Endodermal cell (in vitro differentiated cells): ENCODE results near the gene TIMM50. TPM values are rescaled to one million over a fixed set of nuclear protein-coding genes. Genes with fewer than 3 reads are reported as not detected.
A peak's percentile ranks its signal among the peaks of the same experiment; 100 is the strongest.

Experiments
- DNase-seq: peaks from one replicate; pipeline ENCODE4 v3.0.0-alpha.2; 2017
- H3K27ac ChIP-seq: 2 replicates; pipeline ENCODE4 v1.5.1; 2013; ENCODE audit warnings: mild to moderate bottlenecking, low read depth, low read length, moderate library complexity
- H3K27me3 ChIP-seq: 2 replicates; pipeline ENCODE4 v1.6.1; 2013; ENCODE audit warnings: mild to moderate bottlenecking, low read length, moderate library complexity; ENCODE audit not compliant: insufficient read depth, control insufficient read depth, poor library complexity, severe bottlenecking
- H3K36me3 ChIP-seq: 2 replicates; pipeline ENCODE4 v1.7.0; 2013; ENCODE audit warnings: mild to moderate bottlenecking, low read length, moderate library complexity; ENCODE audit not compliant: control insufficient read depth, insufficient read depth
- H3K4me1 ChIP-seq: one replicate; pipeline ENCODE4 v1.7.0; 2013; ENCODE audit warnings: low read length; ENCODE audit not compliant: control insufficient read depth, insufficient read depth
- H3K4me3 ChIP-seq: 2 replicates; pipeline ENCODE4 v1.5.1; 2013; ENCODE audit warnings: mild to moderate bottlenecking, low read length, moderate library complexity
- H3K9ac ChIP-seq: 2 replicates; pipeline ENCODE4 v1.6.1; 2013; ENCODE audit warnings: mild to moderate bottlenecking, low read length, moderate library complexity; ENCODE audit not compliant: poor library complexity, severe bottlenecking; ENCODE audit errors: extremely low read depth
- H3K9me3 ChIP-seq: 2 replicates; pipeline ENCODE4 v1.6.1; 2013; ENCODE audit warnings: mild to moderate bottlenecking, low read length, moderate library complexity; ENCODE audit not compliant: control insufficient read depth
- H3K27ac Mint-ChIP-seq: 2 replicates; pipeline ENCODE4 v1.8.0; 2020; ENCODE audit warnings: mixed read lengths
- H3K27me3 Mint-ChIP-seq: 2 replicates; pipeline ENCODE4 v1.8.0; 2021; ENCODE audit warnings: mild to moderate bottlenecking, mixed read lengths; ENCODE audit not compliant: insufficient read depth
- H3K36me3 Mint-ChIP-seq: 2 replicates; pipeline ENCODE4 v1.8.0; 2020; ENCODE audit warnings: low read depth, mixed read lengths
- H3K4me1 Mint-ChIP-seq: 2 replicates; pipeline ENCODE4 v1.8.0; 2020; ENCODE audit warnings: mixed read lengths
- H3K4me3 Mint-ChIP-seq: 2 replicates; pipeline ENCODE4 v1.8.0; 2020; ENCODE audit warnings: mild to moderate bottlenecking, moderate library complexity, mixed read lengths
- H3K9me3 Mint-ChIP-seq: 2 replicates; pipeline ENCODE4 v1.8.0; 2020; ENCODE audit warnings: mild to moderate bottlenecking, mixed read lengths
- WGBS, 2 experiments: methylation state at CpG; one replicate each; pipeline versions ENCODE4 v1.1.5 to v1.1.7; 2013; ENCODE audit warnings: missing lambda C conversion rate in 2 of 2, mixed read lengths in 1 of 2; ENCODE audit not compliant: insufficient coverage in 1 of 2, insufficient read length in 1 of 2; 5-methylcytosine and 5-hydroxymethylcytosine counted together
- total RNA-seq, 2 donors: library from RNA; stranded (reverse); fragmentation: NEBNext Ultra II Directional in 1 of 2; extraction: Animal tissue kit (Norgen Biotek cat#: 25700) in 1 of 2; gene quantifications; 2 replicates in 1 of 2; 3 replicates in 1 of 2; pipeline ENCODE4 v1.2.1, GENCODE V29; 2021
- TF ChIP-seq, protein P1 (sequence below): fragments of 200-600 bp; sonication (generic); conservative IDR thresholded peaks from 2 replicates; pipeline ENCODE4 v1.5.0; 2021; ENCODE audit warnings: antibody characterized with exemption, mild to moderate bottlenecking

The TIMM50 gene
- total RNA-seq, 2 donors from 2014 or later: 87.8 to 94.6 TPM

GRCh38 chr19:39517432-39517831, 36.8 kb downstream of the TIMM50 start:
- Histone ChIP-seq H3K9ac (no peak overlapping the region), H3K36me3 (peaks cover 3% of the 10 kb centered on the region), H3K4me3 (no peak overlapping the region), H3K9me3 (no peaks in the 10 kb centered on the region), H3K27ac (no peak overlapping the region), H3K4me1 (no peaks in the 10 kb centered on the region), H3K27me3 (peaks cover 36% of the 10 kb centered on the region)
- no peak overlapping the region for H3K27ac Mint-ChIP-seq
- H3K27me3 Mint-ChIP-seq: peaks cover 25% of the 10 kb centered on the region
- H3K9me3 Mint-ChIP-seq: no peaks in the 10 kb centered on the region
- peaks cover 15% of the 10 kb centered on the region for H3K36me3 Mint-ChIP-seq
- TF ChIP-seq, protein P1, sequence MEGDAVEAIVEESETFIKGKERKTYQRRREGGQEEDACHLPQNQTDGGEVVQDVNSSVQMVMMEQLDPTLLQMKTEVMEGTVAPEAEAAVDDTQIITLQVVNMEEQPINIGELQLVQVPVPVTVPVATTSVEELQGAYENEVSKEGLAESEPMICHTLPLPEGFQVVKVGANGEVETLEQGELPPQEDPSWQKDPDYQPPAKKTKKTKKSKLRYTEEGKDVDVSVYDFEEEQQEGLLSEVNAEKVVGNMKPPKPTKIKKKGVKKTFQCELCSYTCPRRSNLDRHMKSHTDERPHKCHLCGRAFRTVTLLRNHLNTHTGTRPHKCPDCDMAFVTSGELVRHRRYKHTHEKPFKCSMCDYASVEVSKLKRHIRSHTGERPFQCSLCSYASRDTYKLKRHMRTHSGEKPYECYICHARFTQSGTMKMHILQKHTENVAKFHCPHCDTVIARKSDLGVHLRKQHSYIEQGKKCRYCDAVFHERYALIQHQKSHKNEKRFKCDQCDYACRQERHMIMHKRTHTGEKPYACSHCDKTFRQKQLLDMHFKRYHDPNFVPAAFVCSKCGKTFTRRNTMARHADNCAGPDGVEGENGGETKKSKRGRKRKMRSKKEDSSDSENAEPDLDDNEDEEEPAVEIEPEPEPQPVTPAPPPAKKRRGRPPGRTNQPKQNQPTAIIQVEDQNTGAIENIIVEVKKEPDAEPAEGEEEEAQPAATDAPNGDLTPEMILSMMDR: no peak
- 80 to 83% methylated on average over 3 of the region's 3 CpGs for WGBS, 2 experiments
- H3K4me1 Mint-ChIP-seq: peaks cover 19% of the 10 kb centered on the region
- H3K4me3 Mint-ChIP-seq: peak overlapping the region; percentile 84
- DNase-seq: no peak

- 91% methylated on average over 4 of the region's 5 CpGs; no CpG with 5 or more reads in 1 of the 2 experiments for WGBS, 2 experiments
- Mint-ChIP-seq H3K9me3 (no peaks in the 10 kb centered on the region), H3K4me3 (peak overlapping the region; percentile 41), H3K4me1 (peaks cover 19% of the 10 kb centered on the region), H3K27ac (peak overlapping the region; percentile 64), H3K27me3 (peaks cover 17% of the 10 kb centered on the region), H3K36me3 (peaks cover 21% of the 10 kb centered on the region)
- Histone ChIP-seq H3K27ac (no peak overlapping the region), H3K36me3 (peaks cover 3% of the 10 kb centered on the region), H3K4me3 (no peak overlapping the region), H3K9ac (no peak overlapping the region), H3K4me1 (no peaks in the 10 kb centered on the region), H3K27me3 (peaks cover 28% of the 10 kb centered on the region), H3K9me3 (no peaks in the 10 kb centered on the region)
- peak; percentile 77 for DNase-seq
- TF ChIP-seq, protein P1: no peak
These were observed 37.8 kb downstream of the TIMM50 start for GRCh38 chr19:39518458-39518857.

DNA sequence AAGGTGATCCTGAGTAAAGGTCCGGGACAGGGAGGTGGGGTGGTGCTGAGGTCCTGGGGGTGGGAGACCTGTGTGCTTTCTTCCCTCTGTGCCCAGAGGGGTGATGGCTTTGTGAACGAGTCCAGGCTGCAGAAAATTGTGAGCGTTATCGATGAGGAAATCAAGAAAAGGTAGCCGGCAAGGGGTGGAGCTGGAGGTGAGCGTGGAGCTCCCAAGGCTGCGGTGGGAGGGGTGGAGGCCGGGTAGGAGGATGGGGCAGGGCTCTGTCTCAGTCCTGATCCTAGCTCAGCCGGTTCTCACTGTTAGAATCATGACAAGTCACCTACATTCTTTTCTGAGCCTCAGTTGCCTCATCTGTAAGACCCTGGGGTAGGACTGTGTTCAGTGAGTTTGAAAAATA, 38.3 kb downstream of the TIMM50 start:
- peaks cover 3% of the 10 kb centered on the region for H3K36me3 ChIP-seq
- H3K27ac Mint-ChIP-seq: peak overlapping the region; percentile 64
- DNase-seq: peak; percentile 75
- H3K9ac ChIP-seq: no peak overlapping the region
- H3K4me3 ChIP-seq: no peak overlapping the region
- 74% methylated on average over 6 to 9 of the region's 9 CpGs for WGBS, 2 experiments
- H3K4me1 Mint-ChIP-seq: peaks cover 19% of the 10 kb centered on the region
- H3K27me3 ChIP-seq: peaks cover 23% of the 10 kb centered on the region
- H3K4me3 Mint-ChIP-seq: peak overlapping the region; percentile 41
- H3K27me3 Mint-ChIP-seq: peaks cover 12% of the 10 kb centered on the region
- no peaks in the 10 kb centered on the region for H3K9me3 ChIP-seq
- no peaks in the 10 kb centered on the region for H3K9me3 Mint-ChIP-seq
- no peaks in the 10 kb centered on the region for H3K4me1 ChIP-seq
- TF ChIP-seq, protein P1: no peak
- no peak overlapping the region for H3K27ac ChIP-seq
- H3K36me3 Mint-ChIP-seq: peaks cover 21% of the 10 kb centered on the region
